ENCODE measurements around the gene FAM234B.

FAM234B gene

DNA sequence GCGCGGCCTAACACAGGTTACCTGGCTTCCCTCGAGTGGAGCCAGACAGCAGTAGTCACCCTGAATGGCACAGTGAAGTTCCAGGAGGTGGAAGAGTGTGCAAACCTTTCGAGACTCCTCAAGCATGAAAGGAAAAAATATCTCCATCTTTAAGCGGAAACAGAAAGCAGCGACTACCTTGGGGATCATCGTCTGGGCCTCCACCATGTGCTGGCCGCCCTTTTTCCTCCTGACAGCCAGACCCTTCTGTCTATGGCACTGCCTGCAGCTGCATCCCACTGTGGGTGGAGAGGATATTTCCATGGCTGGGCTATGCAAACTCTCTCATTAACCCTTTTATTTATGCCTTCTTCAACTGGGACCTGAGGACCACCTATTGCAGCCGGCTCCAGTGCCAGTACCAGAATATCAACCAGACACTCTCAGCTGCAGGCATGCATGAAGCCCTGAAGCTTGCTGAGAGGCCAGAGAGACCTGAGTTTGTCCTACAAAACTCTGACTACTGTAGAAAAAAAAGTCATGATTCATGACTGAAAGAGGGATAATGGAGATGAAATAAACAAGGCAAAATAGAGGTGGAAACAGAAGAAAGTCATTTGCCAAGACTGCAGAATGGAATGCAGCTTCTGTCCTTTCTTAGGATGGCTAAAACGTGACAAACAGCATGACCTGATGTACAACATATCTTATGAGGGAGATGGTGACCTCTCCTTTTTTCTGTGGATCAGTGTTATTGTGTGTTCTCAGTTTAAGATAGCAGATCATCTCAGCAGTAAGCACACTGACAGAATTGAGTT is 41.7 kb upstream of the FAM234B start:
- DNase-seq (ENCODE audit: low spot score), result no peak
- no peak overlapping the region for H3K27ac ChIP-seq
- TF ChIP-seq, protein P1, sequence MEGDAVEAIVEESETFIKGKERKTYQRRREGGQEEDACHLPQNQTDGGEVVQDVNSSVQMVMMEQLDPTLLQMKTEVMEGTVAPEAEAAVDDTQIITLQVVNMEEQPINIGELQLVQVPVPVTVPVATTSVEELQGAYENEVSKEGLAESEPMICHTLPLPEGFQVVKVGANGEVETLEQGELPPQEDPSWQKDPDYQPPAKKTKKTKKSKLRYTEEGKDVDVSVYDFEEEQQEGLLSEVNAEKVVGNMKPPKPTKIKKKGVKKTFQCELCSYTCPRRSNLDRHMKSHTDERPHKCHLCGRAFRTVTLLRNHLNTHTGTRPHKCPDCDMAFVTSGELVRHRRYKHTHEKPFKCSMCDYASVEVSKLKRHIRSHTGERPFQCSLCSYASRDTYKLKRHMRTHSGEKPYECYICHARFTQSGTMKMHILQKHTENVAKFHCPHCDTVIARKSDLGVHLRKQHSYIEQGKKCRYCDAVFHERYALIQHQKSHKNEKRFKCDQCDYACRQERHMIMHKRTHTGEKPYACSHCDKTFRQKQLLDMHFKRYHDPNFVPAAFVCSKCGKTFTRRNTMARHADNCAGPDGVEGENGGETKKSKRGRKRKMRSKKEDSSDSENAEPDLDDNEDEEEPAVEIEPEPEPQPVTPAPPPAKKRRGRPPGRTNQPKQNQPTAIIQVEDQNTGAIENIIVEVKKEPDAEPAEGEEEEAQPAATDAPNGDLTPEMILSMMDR (conservative IDR thresholded peaks at IDR 0.05; ENCODE audit: low read depth), result no peak
- POLR2A ChIA-PET (ENCODE audit: low non-redundant PET), result interaction anchor here (0.6 kb wide), 1 partner anchor 49 kb away, joined by 3 read pairs; no protein-coding TSS in a partner anchor
- CTCF ChIA-PET, result no interaction called here

DNA sequence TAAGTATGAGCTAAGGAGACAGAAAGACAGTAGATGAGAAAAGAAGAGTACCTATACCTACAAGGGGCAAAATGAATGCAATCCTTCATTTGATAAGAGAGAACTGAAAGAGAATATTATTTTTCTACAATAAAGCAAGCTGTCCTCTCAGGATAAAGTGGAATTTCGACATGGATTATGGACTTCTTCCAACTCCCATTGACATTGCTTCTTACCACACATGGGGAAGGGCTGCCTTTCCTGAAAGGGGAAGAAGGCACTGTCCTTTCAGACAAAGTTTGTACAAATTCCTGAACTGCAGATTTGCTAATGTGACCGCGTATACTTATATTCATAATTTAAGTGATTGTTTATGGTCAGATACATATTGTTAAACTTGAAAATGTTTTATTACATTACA is 39.8 kb upstream of the FAM234B start:
- H3K27ac ChIP-seq, result no peak overlapping the region
- TF ChIP-seq, protein P1 (conservative IDR thresholded peaks at IDR 0.05; ENCODE audit: low read depth), result no peak
- no peak for DNase-seq (ENCODE audit: low spot score)
- POLR2A ChIA-PET (ENCODE audit: low non-redundant PET), result no interaction called here
- CTCF ChIA-PET, result no interaction called here

DNA sequence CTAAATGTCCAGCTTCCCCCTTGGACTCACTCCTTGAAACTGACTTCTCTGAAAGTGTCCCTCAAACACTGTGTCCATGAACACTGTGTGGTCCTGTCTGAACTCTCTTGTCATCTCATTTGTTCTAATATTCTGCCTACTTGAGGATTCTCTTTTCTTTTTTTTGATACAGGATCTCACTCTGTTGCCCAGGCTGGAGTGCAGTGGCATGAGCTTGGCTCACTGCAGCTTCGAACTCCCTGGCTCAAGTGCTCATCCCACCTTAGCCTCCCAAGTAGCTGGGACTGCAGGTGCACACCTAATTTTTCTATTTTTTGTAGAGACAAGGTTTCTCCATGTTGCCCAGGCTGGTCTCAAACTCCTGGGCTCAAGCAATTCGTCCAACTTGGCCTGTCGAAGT is 39.2 kb upstream of the FAM234B start:
- no peak overlapping the region for H3K27ac ChIP-seq
- ChIA-PET POLR2A (ENCODE audit: low non-redundant PET) (no interaction called here), CTCF (interaction anchor here (0.6 kb wide), 1 partner anchor 191 kb away, joined by 4 read pairs; the partner anchor contains the start of gene EMP1)
- TF ChIP-seq, protein P1 (conservative IDR thresholded peaks at IDR 0.05; ENCODE audit: low read depth), result no peak
- DNase-seq (ENCODE audit: low spot score), result no peak

DNA sequence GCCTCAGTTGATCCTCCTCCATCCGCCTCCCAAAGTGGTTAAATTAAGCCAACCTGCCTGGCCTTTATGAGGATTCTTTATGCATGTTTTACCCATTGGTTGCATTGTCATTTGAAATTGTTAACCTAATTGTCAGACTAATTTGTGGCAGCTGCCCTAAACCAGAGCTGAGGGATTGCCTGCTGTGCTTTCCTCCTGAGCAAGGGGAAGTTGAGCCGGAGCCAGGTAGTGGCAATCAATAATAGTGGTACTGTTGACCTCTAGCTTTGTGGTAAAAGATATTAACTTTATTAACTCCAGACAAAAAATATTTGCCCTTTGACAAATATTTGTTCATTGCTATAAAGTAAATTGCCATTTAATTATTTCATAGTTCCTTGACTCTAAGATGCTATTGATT is 38.5 kb upstream of the FAM234B start:
- ChIA-PET CTCF (interaction anchor here (0.6 to 0.7 kb wide), 2 partner anchors 34 to 191 kb away, joined by 3 to 4 read pairs; partner anchors contain the start of gene EMP1), POLR2A (ENCODE audit: low non-redundant PET) (no interaction called here)
- no peak for DNase-seq (ENCODE audit: low spot score)
- no peak overlapping the region for H3K27ac ChIP-seq
- TF ChIP-seq, protein P1 (conservative IDR thresholded peaks at IDR 0.05; ENCODE audit: low read depth), result no peak

DNA sequence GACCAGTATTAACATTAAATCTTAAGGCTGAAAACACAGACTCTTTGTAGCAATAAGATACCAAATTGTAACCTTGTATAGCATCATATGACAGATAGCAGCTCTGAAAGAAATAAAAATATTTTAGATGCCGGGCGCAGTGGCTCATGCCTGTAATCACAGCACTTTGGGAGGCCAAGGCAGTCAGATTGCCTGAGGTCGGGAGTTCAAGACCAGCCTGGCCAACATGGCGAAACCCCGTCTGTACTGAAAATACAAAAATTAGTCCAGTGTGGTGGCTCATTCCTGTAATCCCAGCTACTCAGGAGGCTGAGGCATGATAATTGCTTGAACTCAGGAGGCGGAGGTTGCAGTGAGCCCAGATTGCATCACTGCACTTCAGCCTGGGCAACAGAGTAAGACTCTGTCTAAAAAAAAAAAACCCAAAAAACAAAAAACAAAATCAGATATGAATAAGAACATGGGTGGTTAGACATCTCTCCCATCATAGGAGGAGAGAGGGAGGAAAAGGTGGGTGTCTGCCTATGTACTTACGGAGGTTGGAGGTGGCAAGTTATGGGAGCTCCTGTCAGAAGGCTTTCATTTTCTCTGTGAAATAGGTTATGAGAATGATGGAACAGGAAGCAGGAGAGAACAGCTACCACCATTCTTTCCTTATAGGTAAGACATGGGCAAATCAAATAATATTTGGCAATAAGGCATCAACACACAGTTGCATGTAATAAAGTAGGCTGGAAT is 36.5 kb upstream of the FAM234B start:
- CTCF ChIA-PET, result no interaction called here
- POLR2A ChIA-PET (ENCODE audit: low non-redundant PET), result interaction anchor here (0.6 kb wide), 1 partner anchor 291 kb away, joined by 3 read pairs; no protein-coding TSS in a partner anchor
- no peak for DNase-seq (ENCODE audit: low spot score)
- TF ChIP-seq, protein P1 (conservative IDR thresholded peaks at IDR 0.05; ENCODE audit: low read depth), result no peak
- no peak overlapping the region for H3K27ac ChIP-seq

DNA sequence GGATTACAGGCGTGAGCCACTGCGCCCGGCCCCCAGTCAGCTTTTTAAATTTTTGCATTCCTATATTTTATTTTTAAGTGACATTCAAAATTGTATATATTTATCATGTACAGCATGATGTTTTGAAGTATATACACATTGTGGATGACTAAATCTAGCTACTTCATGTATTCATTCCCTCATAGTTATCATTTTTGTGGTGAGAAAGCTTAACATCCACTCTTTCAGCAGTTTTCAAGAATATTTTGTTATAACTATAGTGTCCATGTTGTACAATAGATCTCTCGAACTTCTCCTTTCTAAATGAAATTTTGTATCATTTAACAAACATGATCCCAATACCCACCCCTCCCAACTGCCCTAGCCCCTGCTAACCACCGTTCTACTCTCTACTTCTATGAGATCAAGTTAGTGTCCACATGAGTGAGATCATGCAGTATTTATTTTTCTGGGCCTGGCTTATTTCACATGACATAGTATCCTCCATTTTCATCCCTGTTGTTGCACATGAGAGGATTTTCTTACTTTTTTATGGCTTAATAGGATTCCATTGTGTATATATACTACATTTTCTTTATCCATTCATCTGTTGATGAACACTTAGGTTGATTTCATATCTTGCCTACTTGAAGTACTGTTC is 35.3 kb upstream of the FAM234B start:
- ChIA-PET CTCF (no interaction called here), POLR2A (ENCODE audit: low non-redundant PET) (no interaction called here)
- no peak for DNase-seq (ENCODE audit: low spot score)
- H3K27ac ChIP-seq, result no peak overlapping the region
- TF ChIP-seq, protein P1 (conservative IDR thresholded peaks at IDR 0.05; ENCODE audit: low read depth), result no peak

All from RWPE1 (cell line).